GM23248 (cell line): ENCODE measurements around the gene TMEM244.

Experiments
- EZH2 ChIP-seq: fragments of 200-600 bp; sonication (generic); IDR thresholded peaks from 2 replicates; pipeline ENCODE4 v1.6.1; 2018; ENCODE audit warnings: antibody characterized with exemption, mild to moderate bottlenecking; ENCODE audit not compliant: insufficient read depth, poor library complexity, severe bottlenecking
- EZH2phosphoT487 ChIP-seq: fragments of 200-600 bp; sonication (generic); IDR thresholded peaks from 2 replicates; pipeline ENCODE4 v1.6.1; 2018; ENCODE audit warnings: antibody characterized with exemption, moderate library complexity, mild to moderate bottlenecking, low read depth; ENCODE audit not compliant: insufficient read depth

GRCh38 chr6:129801909-129802308, 59.2 kb downstream of the TMEM244 start:
- TF ChIP-seq EZH2 (no peak), EZH2phosphoT487 (no peak)
